GM18868 (cell line): ENCODE data around the gene CHMP2A.
A peak's percentile ranks its signal among the peaks of the same experiment; 100 is the strongest.

Experiments
- ATAC-seq: cut with Tn5 transposase; IDR thresholded peaks from one replicate; pipeline ENCODE4 v1.9.1; 2021; ENCODE audit warnings: mild to moderate bottlenecking, moderate library complexity; ENCODE audit not compliant: unreplicated experiment

The CHMP2A gene

DNA sequence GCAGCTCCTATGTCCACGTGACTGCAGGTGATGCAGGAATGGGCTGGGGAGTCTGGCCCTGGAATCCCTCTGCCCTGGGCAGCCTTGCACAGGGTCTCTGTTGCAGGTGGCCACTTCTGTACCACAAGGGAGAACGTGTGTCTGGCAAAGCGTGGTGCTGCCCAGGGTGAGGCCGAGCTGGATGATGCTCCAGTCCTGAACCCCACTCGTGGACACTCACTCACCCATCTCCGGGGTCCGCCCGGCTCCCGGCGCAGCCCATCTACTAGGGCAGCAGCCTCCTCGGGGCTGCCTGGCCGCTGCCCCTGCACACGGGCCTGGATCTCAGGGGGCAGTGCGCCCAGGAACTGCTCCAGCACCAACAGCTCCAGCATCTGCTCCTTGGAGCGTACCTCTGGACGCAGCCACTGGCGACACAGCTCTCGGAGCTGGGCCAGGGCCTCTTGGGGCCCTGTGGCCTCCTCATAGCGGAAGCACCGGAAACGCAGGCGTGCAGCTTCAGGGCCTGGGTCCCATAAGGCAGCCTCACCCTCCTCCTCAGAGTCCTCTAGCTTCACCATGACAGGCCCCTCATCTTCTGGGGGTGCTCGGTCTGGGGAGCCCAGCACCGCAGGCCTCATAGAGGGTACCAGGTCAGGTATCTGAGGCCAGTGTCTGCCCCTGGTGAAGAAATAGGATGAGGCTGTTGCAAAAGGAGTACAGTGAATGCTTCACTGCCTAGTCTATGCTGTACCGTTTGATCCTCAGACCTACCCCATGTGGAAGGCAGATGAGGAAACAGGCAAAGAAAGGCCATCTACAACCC lies 16.1 kb upstream of the CHMP2A start:
- ATAC-seq = no peak

DNA sequence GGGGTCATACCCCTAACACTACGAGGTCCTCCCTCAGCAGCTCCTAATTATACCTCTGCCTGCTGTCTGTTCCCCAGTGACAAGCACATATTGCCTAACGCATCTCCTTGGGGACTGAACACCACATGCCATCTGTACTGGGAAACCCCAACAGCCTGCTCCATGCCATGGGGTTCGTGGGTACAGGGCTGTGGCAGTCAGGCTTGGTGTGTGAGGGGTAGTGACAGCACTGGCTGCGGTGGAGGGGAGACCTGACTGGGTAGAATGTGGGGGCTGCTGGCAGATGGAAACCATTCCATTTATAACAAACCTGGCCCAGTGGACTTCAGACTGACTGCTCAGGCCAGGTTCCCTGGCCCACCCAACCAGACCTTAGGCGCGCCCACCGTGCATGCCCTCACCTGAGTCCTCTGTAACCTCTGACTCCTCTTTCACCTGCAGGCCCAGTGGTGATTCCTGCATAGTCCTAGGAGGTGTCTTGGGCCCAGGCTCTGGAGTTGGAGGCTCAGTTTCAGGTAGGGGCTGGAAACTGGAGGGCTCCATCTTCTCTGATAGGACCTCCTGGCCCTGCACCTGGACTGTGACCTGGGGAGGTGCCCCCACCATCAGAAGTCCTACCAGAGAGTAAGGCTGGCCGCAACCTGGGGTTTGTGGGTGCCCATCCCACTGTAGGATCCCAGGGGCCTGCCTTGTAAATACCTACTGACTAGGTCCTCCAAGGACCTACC lies 15.2 kb upstream of the CHMP2A start:
- no peak for ATAC-seq

DNA sequence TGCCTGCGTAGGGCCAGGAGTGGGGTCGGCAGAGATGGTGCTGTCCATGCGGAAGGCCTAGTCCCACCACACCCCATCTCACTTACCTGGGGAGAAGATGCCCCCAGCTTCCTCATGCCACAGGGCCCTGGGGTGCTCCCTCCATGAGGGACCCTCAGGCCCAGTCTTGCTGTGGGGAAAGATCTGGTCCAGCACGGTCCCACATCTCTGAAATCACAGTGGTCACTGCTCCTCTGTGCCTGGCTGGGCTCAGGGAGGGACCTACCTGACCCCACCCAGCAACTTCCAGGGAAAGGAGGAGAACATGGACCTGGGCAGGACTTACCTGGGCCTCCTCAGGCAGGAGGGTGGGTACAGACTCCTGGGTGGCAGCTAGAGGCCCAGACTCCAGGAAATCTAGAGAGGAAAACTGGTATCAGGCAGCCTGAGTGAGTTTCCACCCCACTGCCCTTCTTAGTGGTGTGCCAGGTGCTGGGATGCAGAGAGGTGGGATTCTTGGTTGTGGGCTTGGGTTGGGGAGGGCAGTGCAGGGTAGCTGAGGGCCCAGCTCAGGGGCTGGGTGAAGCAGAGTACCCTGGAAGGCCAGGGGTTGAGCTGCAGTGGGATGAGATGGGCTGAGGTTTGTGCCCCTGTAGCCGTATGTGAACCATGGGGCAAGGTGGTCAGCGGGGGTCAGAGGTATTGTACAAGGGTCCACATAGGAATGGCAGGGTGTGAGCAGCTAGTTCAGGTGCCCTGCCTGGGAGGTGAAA lies 14.5 kb upstream of the CHMP2A start:
- no peak for ATAC-seq

DNA sequence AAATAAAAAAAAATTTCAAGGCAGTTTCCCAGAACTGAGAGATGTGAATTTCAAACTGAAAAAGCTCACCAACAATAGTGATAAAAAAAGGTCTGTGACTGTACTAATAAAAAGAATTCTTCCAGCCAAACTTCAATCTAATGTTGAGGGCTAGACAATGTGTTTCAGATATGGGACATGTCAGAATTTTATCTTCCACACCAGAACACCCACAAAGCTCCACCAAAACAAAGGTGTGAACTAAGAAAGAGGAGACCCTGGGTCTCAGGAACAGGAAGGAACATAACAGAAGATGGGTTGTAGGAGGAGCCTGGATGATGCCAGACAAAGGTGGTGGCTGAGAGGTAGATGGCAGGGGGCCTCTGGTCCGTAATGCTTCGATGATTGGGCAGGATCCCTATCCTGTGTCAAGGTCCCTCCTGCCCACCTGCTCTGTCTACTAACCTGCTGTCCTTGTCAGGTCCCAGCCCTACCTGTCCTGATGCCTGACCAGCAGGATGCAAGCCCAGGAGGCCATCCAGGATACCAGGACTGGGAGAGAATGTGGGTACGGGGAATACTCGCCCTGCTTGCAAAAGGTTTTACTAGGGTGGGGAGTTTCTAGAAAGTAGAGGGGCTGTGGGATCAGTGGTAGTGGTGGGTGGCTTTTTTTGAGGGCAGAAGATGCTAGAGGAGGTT lies 13.7 kb upstream of the CHMP2A start:
- no peak for ATAC-seq

DNA sequence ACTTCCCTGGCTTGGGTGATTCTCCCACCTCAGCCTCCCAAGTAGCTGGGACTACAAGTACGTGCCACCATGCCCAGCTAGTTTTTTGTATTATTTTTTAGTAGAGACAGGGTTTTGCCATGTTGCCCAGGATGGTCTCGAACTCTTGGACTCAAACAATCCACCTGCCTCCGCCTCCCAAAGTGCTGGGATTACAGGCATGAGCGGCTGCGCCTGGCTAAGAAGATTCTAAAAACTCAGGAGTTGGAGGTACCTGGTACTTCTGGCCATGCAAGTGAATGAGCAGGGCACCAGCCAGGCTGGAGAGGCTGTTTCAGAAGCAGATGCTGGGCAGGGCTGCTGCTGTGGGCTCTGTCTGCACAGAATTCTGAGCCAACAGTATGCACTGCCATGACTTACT lies 12.1 kb upstream of the CHMP2A start:
- no peak for ATAC-seq

DNA sequence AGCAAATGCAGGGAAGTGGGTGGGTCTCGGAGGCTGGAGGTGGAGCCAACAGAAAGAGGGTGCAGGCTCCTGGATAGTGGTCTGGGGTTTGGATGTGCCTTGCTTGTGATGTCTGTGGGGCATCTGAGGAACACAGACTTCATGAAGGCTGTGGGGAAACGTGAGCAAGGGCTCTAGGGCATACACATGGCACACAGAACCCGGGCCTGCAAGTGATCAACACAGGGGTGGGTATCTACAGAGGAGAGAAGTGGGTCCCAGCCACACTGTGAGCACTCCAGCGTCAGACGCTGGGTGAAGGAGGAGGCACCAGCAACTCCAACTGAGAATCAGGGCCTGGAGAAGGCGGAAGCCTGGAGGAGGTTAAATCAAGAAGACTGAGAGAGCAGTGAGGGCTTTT lies 8.9 kb upstream of the CHMP2A start:
- ATAC-seq = no peak

DNA sequence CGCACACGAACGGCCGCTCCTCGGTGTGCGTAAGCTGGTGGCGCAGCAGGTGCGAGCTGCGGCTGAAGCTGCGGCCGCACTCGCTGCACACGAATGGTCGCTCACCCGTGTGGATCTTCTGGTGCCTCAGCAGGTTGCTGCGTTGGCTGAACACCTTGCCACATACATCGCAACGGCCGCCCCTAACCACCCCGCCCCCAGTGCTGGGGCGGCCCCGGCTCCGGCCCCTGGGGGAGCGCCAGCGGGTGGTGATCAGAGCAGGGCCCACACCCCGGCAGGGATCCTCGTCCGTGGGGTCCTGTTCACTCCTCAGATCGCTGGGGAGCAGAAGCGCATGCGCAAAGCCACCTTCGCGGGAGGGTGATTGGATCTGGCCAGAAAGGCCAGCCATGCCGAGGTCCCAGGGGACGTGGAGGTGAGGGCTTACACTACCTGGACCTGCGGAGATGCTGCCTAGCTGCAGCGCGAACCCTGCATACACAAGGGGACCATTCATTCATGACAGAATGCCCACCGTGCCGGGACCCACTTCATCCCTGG lies 8.2 kb upstream of the CHMP2A start:
- no peak for ATAC-seq

DNA sequence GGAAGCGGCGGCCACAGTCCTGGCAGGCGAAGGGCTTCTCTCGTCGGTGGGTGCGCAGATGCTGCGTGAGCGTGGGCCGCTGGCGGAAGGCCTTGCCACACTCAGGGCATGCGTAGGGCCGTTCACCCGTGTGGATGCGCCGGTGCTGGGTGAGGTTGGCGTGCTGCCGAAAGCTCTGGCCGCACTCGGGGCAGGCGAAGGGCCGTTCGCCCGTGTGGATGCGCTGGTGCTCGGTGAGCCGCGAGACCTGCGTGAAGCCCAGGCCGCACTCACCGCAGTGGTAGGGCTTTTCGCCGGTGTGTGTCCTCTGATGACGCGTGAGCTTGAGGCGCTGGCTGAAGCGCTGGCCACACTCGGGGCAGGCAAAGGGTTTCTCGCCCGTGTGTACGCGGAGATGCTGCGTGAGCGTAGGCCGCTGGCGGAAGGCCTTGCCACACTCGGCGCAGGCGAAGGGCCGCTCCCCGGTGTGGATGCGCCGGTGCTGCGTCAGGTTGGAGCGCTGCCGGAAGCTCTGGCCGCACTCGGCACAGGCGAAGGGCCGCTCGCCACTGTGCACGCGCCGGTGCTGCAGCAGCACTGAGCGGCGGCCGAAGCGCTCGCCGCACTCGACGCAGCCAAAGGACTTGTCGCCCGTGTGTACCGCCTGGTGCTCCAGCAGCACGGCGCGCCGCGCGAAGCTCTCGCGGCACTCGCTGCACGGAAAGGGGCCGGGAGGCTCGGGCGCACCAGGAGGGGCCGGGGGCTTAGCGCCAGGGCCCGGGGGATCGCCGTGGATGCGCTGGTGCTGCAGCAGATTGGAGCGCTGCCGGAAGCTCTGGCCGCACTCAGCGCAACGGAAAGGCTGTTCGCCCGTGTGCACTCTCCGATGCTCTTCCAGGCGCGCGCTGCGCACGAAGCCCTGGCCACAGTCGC lies 7.5 kb upstream of the CHMP2A start:
- ATAC-seq = no peak

DNA sequence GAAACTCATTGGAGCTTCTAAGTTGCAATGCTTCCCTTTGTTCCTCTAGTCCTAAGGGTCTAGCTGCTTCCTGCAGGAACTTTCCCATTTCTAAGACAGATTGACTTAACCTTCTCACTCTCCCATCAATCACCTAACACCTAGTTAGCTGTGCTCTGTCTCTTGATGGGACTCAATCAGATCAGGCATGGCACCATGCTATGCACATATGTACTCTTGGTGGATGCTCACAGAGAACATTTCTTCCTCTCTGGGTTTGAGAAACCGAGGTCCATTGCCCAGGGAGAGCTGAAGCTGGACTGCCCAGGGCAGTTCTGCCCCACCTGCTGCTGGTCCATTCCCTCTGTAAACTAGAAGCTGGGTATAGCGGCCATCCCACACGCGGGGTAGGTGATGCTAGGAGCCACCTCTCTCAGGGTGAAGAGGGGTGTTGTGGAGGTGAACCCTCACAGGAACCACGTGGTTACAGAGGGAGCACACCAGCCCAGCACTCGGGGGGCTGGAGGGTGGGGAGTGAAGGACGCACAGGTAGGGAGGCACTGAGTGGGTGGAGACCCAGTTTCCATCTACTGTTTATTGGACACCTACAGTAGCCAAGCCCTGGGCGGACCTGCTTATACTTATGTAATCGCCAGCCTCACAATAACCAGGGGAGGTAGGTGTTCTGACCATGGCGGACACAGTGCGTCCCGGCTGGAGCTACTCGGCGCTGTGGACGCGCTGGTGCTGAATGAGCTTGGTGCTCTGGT lies 6.6 kb upstream of the CHMP2A start:
- no peak for ATAC-seq

DNA sequence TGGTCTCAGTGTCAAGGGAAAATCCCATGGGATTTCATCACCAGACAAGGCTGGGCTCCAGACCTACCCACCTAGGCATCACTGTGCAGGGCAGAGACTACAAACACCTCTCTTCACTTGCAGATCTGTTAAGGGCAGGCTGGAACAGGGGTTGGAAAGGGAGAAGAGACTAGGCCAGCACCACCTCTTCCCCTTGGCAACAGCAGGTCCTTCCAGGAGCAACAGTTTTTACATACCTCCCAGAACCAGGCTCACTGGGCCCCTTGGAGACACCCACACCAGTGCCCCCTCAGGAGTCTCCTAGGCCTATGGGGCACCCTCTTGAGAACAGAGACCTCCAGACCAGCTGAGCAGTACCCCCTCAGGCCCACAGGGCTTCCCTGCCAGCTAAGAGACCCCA lies 6.0 kb upstream of the CHMP2A start:
- ATAC-seq = no peak

DNA sequence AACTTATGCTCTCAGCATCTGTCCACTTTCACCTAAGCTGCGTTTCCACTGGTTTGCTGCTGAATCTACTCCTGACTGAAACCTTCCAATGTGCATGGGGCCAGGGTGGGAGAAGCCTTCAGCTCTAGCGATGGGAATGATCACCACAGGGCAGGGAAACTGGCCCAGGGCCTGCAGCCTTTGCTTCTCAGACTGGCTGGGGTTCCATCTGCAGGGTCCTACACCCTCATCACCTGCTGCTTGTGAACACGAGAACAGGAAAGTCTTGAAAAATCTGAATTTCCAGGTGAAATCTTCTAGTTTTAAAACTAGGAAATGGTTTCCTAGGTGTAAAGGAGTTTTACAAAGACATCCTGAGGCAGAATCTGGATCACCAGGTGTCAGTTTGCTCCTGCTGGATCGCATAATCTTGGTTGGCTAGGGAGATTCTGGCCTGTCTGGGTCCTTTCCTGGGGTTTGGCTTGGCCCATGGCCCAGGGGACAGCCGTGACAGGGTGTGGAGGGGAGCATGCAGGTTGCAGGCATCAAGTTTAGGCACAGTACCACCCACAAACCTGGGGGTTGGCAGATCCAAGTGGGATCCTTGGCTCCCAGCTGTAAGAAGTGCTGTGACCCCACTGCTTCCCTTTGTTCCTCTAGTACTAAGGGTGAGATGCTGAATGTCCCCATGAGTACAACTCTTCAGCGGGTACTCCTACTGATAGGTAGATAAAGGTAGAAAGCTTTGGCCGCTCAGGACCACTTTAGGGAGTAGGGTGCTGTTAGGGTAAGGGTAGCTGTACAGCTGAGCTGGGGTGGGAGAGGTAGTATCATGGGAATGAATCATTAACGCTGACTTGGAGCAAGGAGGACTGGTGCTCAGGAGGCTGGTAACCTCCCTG lies 5.3 kb upstream of the CHMP2A start:
- no peak for ATAC-seq

DNA sequence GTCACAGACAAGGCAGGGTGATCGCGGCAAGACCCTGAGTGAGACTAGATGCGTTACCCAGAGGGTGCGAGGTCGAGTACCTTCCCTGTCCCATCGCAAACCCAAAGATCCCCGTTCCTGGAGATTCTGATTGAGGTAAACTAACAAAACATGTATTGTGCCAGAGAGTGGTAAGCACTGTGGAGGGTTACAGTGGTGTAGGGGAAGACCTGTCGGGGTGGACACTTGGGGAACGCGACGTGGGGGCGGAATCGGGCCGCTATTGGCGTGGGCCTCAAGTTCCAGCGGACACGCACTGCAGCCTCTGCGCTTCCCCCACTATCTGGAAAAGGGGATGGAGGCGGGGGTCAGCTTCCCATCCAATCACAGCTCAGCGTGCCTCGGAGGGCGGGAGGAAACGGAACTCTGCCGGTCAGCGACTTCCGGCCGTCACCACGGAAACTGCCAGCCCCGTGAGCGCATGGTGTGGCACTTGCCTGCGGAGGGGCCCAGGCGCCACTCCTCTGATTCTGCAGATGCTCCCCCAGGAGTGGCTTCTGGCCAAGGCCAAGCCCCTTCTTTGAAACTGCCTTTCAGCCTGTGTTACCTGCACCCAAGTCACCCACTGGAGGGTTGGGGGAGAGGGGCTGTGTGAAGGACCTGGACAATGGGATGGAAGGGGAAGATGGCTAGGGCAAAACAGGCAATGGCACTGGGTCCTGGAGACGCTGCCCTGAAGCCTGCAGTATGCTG lies 4.5 kb upstream of the CHMP2A start:
- peak; percentile 24 for ATAC-seq

DNA sequence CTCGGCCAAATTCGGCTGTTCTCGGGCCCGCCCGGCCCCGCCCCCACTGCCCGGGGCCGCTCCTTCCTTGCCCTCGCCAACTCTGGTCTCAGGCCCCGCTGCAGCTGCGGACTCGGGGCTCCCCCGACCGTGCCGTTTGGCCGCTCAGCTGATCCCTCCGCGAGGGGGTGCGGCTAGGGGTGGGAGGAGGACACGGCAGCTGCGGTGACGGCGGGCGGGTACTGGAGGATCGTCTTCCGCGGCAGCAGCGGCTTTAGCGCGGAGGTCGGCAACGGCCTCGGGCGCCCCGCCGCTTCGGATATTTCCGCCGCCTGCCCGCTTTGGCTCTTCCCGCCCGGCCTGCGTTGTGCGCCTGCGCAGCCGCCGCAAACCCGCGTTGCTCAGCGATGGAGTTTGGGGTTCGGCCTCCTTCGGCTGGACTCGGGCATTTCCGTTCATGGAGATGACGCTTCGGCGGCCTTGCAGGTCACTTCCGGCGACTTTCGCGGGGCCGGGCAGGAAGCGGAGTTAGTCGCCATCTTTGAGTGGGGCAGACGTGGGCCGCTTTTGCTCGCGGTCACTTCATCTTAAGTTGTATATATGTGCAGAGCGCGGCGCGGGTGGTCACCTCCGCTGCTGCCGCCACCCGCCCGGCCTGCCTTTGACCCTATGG lies 3.8 kb upstream of the CHMP2A start:
- peak; percentile 58 for ATAC-seq

DNA sequence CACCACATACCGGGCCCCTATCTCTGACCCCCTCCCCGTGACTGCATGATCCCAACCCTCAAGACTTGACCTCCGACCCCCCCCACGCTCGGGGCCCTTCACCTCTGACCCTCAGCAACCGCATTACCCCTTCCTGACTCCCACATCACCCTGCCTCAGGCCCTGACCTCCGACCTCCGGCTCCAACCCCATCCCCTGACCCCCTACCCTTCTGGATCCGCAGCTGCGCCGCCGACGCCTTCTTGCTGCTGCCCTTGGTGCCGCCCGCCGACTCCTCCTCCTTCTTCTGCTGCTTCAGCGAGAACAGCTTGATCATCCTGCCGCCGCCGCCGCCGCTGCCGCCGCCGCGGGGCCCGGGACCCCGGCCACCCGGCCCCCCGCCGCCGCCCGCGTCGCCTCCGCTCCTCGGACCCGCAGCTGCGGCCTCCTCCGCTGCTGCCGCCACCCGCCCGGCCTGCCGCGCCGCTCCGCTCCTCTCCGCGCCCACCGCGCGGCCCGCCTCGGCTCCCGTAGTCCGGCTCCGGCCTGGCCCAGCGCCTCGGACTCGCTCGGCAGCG lies 3.2 kb upstream of the CHMP2A start, which contains the start of gene UBE2M:
UBE2M (minus strand) TSS at position 546 of the 557 bp plus-strand sequence; CDS start at position 316, 230 bp downstream.
- no peak for ATAC-seq

DNA sequence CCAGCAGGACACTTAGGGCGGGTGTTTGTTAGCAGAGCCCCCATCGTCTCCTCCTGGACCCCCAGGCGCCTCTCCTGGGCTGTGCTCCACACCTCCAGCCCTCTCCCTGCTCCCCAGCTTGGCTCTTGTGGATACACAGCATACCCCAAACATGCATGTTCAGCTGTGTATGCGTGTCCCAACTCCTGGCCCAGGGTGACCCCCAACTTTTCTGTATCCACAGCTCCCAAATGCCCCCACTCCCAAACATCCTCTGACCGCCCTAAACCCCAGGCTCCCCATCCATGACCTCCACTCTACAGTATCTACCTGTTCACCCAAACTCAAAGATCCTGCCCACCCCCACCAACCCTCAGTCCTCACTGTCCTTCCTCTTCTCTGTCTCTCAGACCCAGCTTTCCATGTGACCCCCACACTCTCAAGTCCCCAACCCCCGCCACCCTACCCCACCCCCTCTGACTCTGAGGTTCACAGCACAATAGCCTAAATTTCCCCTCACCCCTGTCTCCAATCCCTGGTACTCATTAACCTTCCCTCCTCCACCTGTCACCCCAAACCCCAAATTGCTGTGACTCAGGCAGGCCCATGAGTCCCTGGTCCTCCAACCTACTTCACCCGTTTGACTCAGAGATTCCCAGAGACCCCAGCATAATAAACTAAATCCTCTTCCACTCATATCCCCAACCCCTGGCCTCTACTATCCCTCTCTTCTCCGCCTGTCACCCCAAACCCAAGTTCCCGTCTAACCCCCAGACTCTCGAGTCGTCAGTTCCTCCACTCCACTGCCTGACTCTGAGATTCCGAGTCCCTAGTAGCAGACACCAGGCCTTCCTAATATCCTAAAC lies 2.5 kb upstream of the CHMP2A start:
- ATAC-seq = no peak
